ENCODE data around the gene DNASE2.

Gene DNASE2

GRCh38 chr19:12872255-12872654 is 9.0 kb downstream of the DNASE2 start:
- peaks cover 0 to 29% (median 7%) of the 10 kb centered on the region in 4 experiments for H3K36me3 ChIP-seq (ENCODE audit: control insufficient read depth in 4 of 4, insufficient read depth in 4 of 4, low read length in 3 of 4)
- H3K27ac ChIP-seq (ENCODE audit: insufficient read depth in 1 of 2, low read depth in 1 of 2, low read length in 2 of 2, poor library complexity in 1 of 2, severe bottlenecking in 2 of 2): no peak overlapping the region
- DNase-seq: peak in 1 of 3 donors; percentile 35
- ChIA-PET CTCF (interaction anchor here (0.8 to 1.5 kb wide), 3 partner anchors 13 to 115 kb away, joined by 3 to 5 read pairs (median 3); no protein-coding TSS in a partner anchor), POLR2A (interaction anchor here (0.6 to 0.7 kb wide), 2 partner anchors 70 to 102 kb away, joined by 3 read pairs; no protein-coding TSS in a partner anchor)
- H3K4me3 ChIP-seq (ENCODE audit: control insufficient read depth in 1 of 7, extremely low read depth in 1 of 7, insufficient read depth in 4 of 7, low read depth in 2 of 7, low read length in 6 of 7): no peak overlapping the region
- WGBS (ENCODE audit: insufficient coverage): 100% methylated on average over 1 of the region's 5 CpGs
- H3K4me1 ChIP-seq (ENCODE audit: control extremely low read depth in 1 of 4, control insufficient read depth in 4 of 4, insufficient read depth in 4 of 4, low read length in 3 of 4): peaks cover 0 to 6% (median 5%) of the 10 kb centered on the region in 4 experiments
- no peaks in the 10 kb centered on the region for H3K27me3 ChIP-seq (replicated peaks in 2 of 5; ENCODE audit: control insufficient read depth in 4 of 5, insufficient read depth in 5 of 5, low read length in 4 of 5)
- no peaks in the 10 kb centered on the region for H3K9me3 ChIP-seq (ENCODE audit: control extremely low read depth in 1 of 5, control insufficient read depth in 4 of 5, insufficient read depth in 2 of 5, low read depth in 1 of 5, low read length in 4 of 5)

GRCh38 chr19:12871681-12872080 is 9.6 kb downstream of the DNASE2 start:
- WGBS (ENCODE audit: insufficient coverage): 100% methylated on average over 1 of the region's 3 CpGs
- DNase-seq: no peak
- ChIA-PET CTCF (interaction anchor here (1.5 kb wide), 1 partner anchor 13 kb away, joined by 5 read pairs; no protein-coding TSS in a partner anchor), POLR2A (interaction anchor here (0.6 kb wide), 1 partner anchor 103 kb away, joined by 3 read pairs; no protein-coding TSS in a partner anchor)
- no peaks in the 10 kb centered on the region for H3K27me3 ChIP-seq (replicated peaks in 2 of 5; ENCODE audit: control insufficient read depth in 4 of 5, insufficient read depth in 5 of 5, low read length in 4 of 5)
- H3K4me3 ChIP-seq (ENCODE audit: control insufficient read depth in 1 of 7, extremely low read depth in 1 of 7, insufficient read depth in 4 of 7, low read depth in 2 of 7, low read length in 6 of 7): no peak overlapping the region
- no peak overlapping the region for H3K27ac ChIP-seq (ENCODE audit: insufficient read depth in 1 of 2, low read depth in 1 of 2, low read length in 2 of 2, poor library complexity in 1 of 2, severe bottlenecking in 2 of 2)
- no peaks in the 10 kb centered on the region for H3K9me3 ChIP-seq (ENCODE audit: control extremely low read depth in 1 of 5, control insufficient read depth in 4 of 5, insufficient read depth in 2 of 5, low read depth in 1 of 5, low read length in 4 of 5)
- peaks cover 0 to 10% (median 8%) of the 10 kb centered on the region in 4 experiments for H3K4me1 ChIP-seq (ENCODE audit: control extremely low read depth in 1 of 4, control insufficient read depth in 4 of 4, insufficient read depth in 4 of 4, low read length in 3 of 4)
- peaks cover 0 to 27% (median 7%) of the 10 kb centered on the region in 4 experiments for H3K36me3 ChIP-seq (ENCODE audit: control insufficient read depth in 4 of 4, insufficient read depth in 4 of 4, low read length in 3 of 4)

GRCh38 chr19:12868540-12869112 is 12.6 kb downstream of the DNASE2 start:
- WGBS (ENCODE audit: insufficient coverage): 97% methylated on average over 9 of the region's 10 CpGs
- POLR2A ChIA-PET: interaction anchor here (0.6 kb wide), 1 partner anchor 15 kb away, joined by 3 read pairs; no protein-coding TSS in a partner anchor
- no peak for DNase-seq
- peaks cover 0 to 6% (median 0%) of the 10 kb centered on the region in 4 experiments for H3K36me3 ChIP-seq (ENCODE audit: control insufficient read depth in 4 of 4, insufficient read depth in 4 of 4, low read length in 3 of 4)
- CTCF ChIA-PET: interaction anchor here (0.6 to 1.0 kb wide), 2 partner anchors 11 to 40 kb away, joined by 4 to 5 read pairs; no protein-coding TSS in a partner anchor
- peaks cover 0 to 12% (median 8%) of the 10 kb centered on the region in 4 experiments for H3K4me1 ChIP-seq (ENCODE audit: control extremely low read depth in 1 of 4, control insufficient read depth in 4 of 4, insufficient read depth in 4 of 4, low read length in 3 of 4)
- H3K27ac ChIP-seq (ENCODE audit: insufficient read depth in 1 of 2, low read depth in 1 of 2, low read length in 2 of 2, poor library complexity in 1 of 2, severe bottlenecking in 2 of 2): no peak overlapping the region
- no peak overlapping the region for H3K4me3 ChIP-seq (ENCODE audit: control insufficient read depth in 1 of 7, extremely low read depth in 1 of 7, insufficient read depth in 4 of 7, low read depth in 2 of 7, low read length in 6 of 7)
- no peaks in the 10 kb centered on the region for H3K9me3 ChIP-seq (ENCODE audit: control extremely low read depth in 1 of 5, control insufficient read depth in 4 of 5, insufficient read depth in 2 of 5, low read depth in 1 of 5, low read length in 4 of 5)
- peaks cover 0 to 2% (median 0%) of the 10 kb centered on the region in 5 experiments for H3K27me3 ChIP-seq (replicated peaks in 2 of 5; ENCODE audit: control insufficient read depth in 4 of 5, insufficient read depth in 5 of 5, low read length in 4 of 5)

GRCh38 chr19:12867120-12868099 is 13.8 kb downstream of the DNASE2 start:
- POLR2A ChIA-PET: interaction anchor here (0.6 to 0.7 kb wide), 2 partner anchors 14 to 225 kb away, joined by 3 read pairs; no protein-coding TSS in a partner anchor

GRCh38 chr19:12866416-12867119 is 14.7 kb downstream of the DNASE2 start:
- Histone ChIP-seq H3K4me1 (ENCODE audit: control extremely low read depth in 1 of 4, control insufficient read depth in 4 of 4, insufficient read depth in 4 of 4, low read length in 3 of 4) (peaks cover 0 to 12% (median 8%) of the 10 kb centered on the region in 4 experiments), H3K27ac (ENCODE audit: insufficient read depth in 1 of 2, low read depth in 1 of 2, low read length in 2 of 2, poor library complexity in 1 of 2, severe bottlenecking in 2 of 2) (peak overlapping the region in 1 of 2 experiments; percentile 79), H3K36me3 (ENCODE audit: control insufficient read depth in 4 of 4, insufficient read depth in 4 of 4, low read length in 3 of 4) (no peaks in the 10 kb centered on the region), H3K9me3 (ENCODE audit: control extremely low read depth in 1 of 5, control insufficient read depth in 4 of 5, insufficient read depth in 2 of 5, low read depth in 1 of 5, low read length in 4 of 5) (no peaks in the 10 kb centered on the region), H3K4me3 (ENCODE audit: control insufficient read depth in 1 of 7, extremely low read depth in 1 of 7, insufficient read depth in 4 of 7, low read depth in 2 of 7, low read length in 6 of 7) (peak overlapping the region in 4 of 7 experiments; percentile 73 to 94 (median 80)), H3K27me3 (replicated peaks in 2 of 5; ENCODE audit: control insufficient read depth in 4 of 5, insufficient read depth in 5 of 5, low read length in 4 of 5) (peaks cover 0 to 4% (median 0%) of the 10 kb centered on the region in 5 experiments)
- CTCF ChIA-PET: interaction anchor here (0.6 to 3.4 kb wide), 6 partner anchors 12 to 106 kb away, joined by 3 to 17 read pairs (median 4); no protein-coding TSS in a partner anchor
- POLR2A ChIA-PET: interaction anchor here (0.7 kb wide), 1 partner anchor 224 kb away, joined by 3 read pairs; no protein-coding TSS in a partner anchor
- 95% methylated on average over 17 of the region's 29 CpGs for WGBS (ENCODE audit: insufficient coverage)
- no peak for DNase-seq

More at GRCh38 chr19:12867120-12868099, 13.8 kb downstream of the DNASE2 start:
- H3K36me3 ChIP-seq (ENCODE audit: control insufficient read depth in 4 of 4, insufficient read depth in 4 of 4, low read length in 3 of 4): no peaks in the 10 kb centered on the region
- CTCF ChIA-PET: interaction anchor here (0.6 to 1.1 kb wide), 5 partner anchors 13 to 107 kb away, joined by 3 to 5 read pairs (median 3); no protein-coding TSS in a partner anchor
- H3K4me3 ChIP-seq (ENCODE audit: control insufficient read depth in 1 of 7, extremely low read depth in 1 of 7, insufficient read depth in 4 of 7, low read depth in 2 of 7, low read length in 6 of 7): peak overlapping the region; percentile 55 to 94 (median 73)
- peak overlapping the region in 1 of 2 experiments; percentile 79 for H3K27ac ChIP-seq (ENCODE audit: insufficient read depth in 1 of 2, low read depth in 1 of 2, low read length in 2 of 2, poor library complexity in 1 of 2, severe bottlenecking in 2 of 2)
- 2% methylated on average over 34 of the region's 51 CpGs for WGBS (ENCODE audit: insufficient coverage)
- H3K27me3 ChIP-seq (replicated peaks in 2 of 5; ENCODE audit: control insufficient read depth in 4 of 5, insufficient read depth in 5 of 5, low read length in 4 of 5): peaks cover 0 to 4% (median 0%) of the 10 kb centered on the region in 5 experiments
- peak; percentile 85 to 88 (median 87) for DNase-seq
- H3K4me1 ChIP-seq (ENCODE audit: control extremely low read depth in 1 of 4, control insufficient read depth in 4 of 4, insufficient read depth in 4 of 4, low read length in 3 of 4): peaks cover 0 to 12% (median 8%) of the 10 kb centered on the region in 4 experiments
- no peaks in the 10 kb centered on the region for H3K9me3 ChIP-seq (ENCODE audit: control extremely low read depth in 1 of 5, control insufficient read depth in 4 of 5, insufficient read depth in 2 of 5, low read depth in 1 of 5, low read length in 4 of 5)

GRCh38 chr19:12865746-12866415 is 15.4 kb downstream of the DNASE2 start:
- POLR2A ChIA-PET: no interaction called here
- H3K36me3 ChIP-seq (ENCODE audit: control insufficient read depth in 4 of 4, insufficient read depth in 4 of 4, low read length in 3 of 4): no peaks in the 10 kb centered on the region
- H3K9me3 ChIP-seq (ENCODE audit: control extremely low read depth in 1 of 5, control insufficient read depth in 4 of 5, insufficient read depth in 2 of 5, low read depth in 1 of 5, low read length in 4 of 5): no peaks in the 10 kb centered on the region
- H3K4me3 ChIP-seq (ENCODE audit: control insufficient read depth in 1 of 7, extremely low read depth in 1 of 7, insufficient read depth in 4 of 7, low read depth in 2 of 7, low read length in 6 of 7): no peak overlapping the region
- 96% methylated on average over 13 of the region's 19 CpGs for WGBS (ENCODE audit: insufficient coverage)
- H3K27ac ChIP-seq (ENCODE audit: insufficient read depth in 1 of 2, low read depth in 1 of 2, low read length in 2 of 2, poor library complexity in 1 of 2, severe bottlenecking in 2 of 2): no peak overlapping the region
- H3K4me1 ChIP-seq (ENCODE audit: control extremely low read depth in 1 of 4, control insufficient read depth in 4 of 4, insufficient read depth in 4 of 4, low read length in 3 of 4): peaks cover 0 to 12% (median 8%) of the 10 kb centered on the region in 4 experiments
- peaks cover 0 to 4% (median 0%) of the 10 kb centered on the region in 5 experiments for H3K27me3 ChIP-seq (replicated peaks in 2 of 5; ENCODE audit: control insufficient read depth in 4 of 5, insufficient read depth in 5 of 5, low read length in 4 of 5)
- no peak for DNase-seq
- CTCF ChIA-PET: interaction anchor here (1.7 to 3.4 kb wide), 3 partner anchors 17 to 18 kb away, joined by 6 to 17 read pairs (median 8); no protein-coding TSS in a partner anchor
